ENCODE data around the gene YIF1A. TPM values are rescaled to one million over a fixed set of nuclear protein-coding genes. Genes with fewer than 3 reads are reported as not detected.
A peak's percentile ranks its signal among the peaks of the same experiment; 100 is the strongest.

YIF1A gene
- total RNA-seq (2014; rRNA removed; shearing (Covaris generic)) (193 and 222 TPM in 2 replicates), polyA plus RNA-seq (2016; fragmentation: Nextera tagmentation; extraction: Ambion mirVana) (259 and 284 TPM in 2 replicates)

DNA sequence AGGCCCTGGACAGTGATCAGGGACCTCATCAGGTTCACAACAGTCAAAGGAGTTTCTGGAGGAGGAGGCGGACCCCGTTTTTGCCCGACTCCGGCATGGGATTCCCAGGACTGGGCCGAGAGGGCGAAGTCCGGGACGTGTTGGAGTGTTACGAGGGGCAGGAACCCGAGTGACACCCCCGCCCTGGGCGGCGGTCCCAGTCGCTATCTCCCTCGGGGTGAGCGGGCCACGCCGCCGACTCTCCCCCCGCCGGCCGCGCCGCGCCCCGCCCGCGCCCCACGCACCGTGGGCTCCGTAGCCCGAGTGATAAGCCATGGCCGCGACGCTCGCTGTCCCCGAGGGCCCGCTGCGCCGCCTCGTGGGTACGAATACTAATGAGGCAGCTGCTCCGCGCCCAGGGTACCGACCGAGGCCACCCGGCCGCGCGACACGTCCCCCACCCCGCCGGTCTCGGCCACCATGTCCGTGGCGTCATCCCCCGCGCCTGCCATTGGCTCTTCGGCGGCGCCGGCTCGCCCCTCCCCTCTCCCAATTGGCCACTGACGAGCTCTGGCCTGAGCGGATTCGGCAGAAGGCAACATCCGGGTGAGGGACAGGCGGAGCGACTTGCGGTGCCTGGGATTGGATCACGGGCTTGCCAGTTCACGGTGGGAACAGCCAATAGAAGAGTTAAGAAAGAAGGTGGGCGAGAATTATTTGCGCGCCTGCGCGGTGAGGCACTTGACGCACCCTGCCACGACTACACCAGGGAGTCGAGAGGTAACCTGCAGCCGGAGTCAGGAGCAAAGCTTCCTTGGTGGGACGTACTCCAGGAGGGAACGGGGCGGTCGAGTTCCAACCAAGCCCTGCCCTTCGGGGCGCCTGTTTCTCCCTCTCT, at the start of gene YIF1A:
YIF1A (minus strand) TSS at position 473 of the 877 bp plus-strand sequence; CDS start at position 315, 158 bp downstream.
- WGBS, 2 experiments (ENCODE audit: low coverage in 1 of 2, low lambda C conversion rate in 2 of 2, missing lambda C conversion rate in 2 of 2): 1 to 2% methylated on average over 62 to 64 of the region's 87 CpGs
- H3K36me3 ChIP-seq (ENCODE audit: low read depth): no peaks in the 10 kb centered on the region
- peak within 1 kb of the TSS; percentile 97 for H3K9ac ChIP-seq
- H4K20me1 ChIP-seq (ENCODE audit: insufficient read depth): no peaks in the 10 kb centered on the region
- TF ChIP-seq EZH2 (IDR thresholded peaks at IDR 0.05; ENCODE audit: insufficient read depth, poor library complexity, severe bottlenecking): no peak
- TF ChIP-seq EZH2phosphoT487 (IDR thresholded peaks at IDR 0.05; ENCODE audit: insufficient read depth, low read depth): no peak
- H3K4me3 ChIP-seq: peak within 1 kb of the TSS; percentile 95
- DNase-seq: peak; percentile 99
- 0 out of 2 replicates have a peak, but pooled peaks cover 10% of the 10 kb centered on the region for H3F3A ChIP-seq (ENCODE audit: insufficient read depth)
- peaks cover 11% of the 10 kb centered on the region for H3K27me3 ChIP-seq (replicated peaks; ENCODE audit: insufficient read depth)
- peak within 1 kb of the TSS; percentile 62 for H2AFZ ChIP-seq
- no peaks in the 10 kb centered on the region for H3K9me3 ChIP-seq (ENCODE audit: low read depth)
- H3K79me2 ChIP-seq (ENCODE audit: insufficient read depth): peaks cover 41% of the 10 kb centered on the region
- no peaks in the 10 kb centered on the region for H3K9me2 ChIP-seq (ENCODE audit: insufficient read depth)
- in situ Hi-C loops (cut with MboI): no loop called here
- peaks cover 14% of the 10 kb centered on the region; the same call in 1 of the 2 replicates for H3K4me1 ChIP-seq (ENCODE audit: insufficient read depth)
- peak within 1 kb of the TSS; percentile 97 for H3K4me2 ChIP-seq (ENCODE audit: unreplicated experiment)
- H3K27ac ChIP-seq: peak within 1 kb of the TSS; percentile 99

- H3K9me3 ChIP-seq (ENCODE audit: low read depth): no peaks in the 10 kb centered on the region
- no peaks in the 10 kb centered on the region for H3K27me3 ChIP-seq (replicated peaks; ENCODE audit: insufficient read depth)
- no peak overlapping the region for H3K4me3 ChIP-seq
- H4K20me1 ChIP-seq (ENCODE audit: insufficient read depth): no peaks in the 10 kb centered on the region
- TF ChIP-seq EZH2phosphoT487 (IDR thresholded peaks at IDR 0.05; ENCODE audit: insufficient read depth, low read depth): no peak
- no peak for TF ChIP-seq EZH2 (IDR thresholded peaks at IDR 0.05; ENCODE audit: insufficient read depth, poor library complexity, severe bottlenecking)
- H3K27ac ChIP-seq: peak overlapping the region; percentile 99
- H3K36me3 ChIP-seq (ENCODE audit: low read depth): no peaks in the 10 kb centered on the region; the same call in 1 of the 2 replicates
- H3F3A ChIP-seq (ENCODE audit: insufficient read depth): peaks cover 12% of the 10 kb centered on the region
- peak overlapping the region; percentile 31 for H3K4me2 ChIP-seq (ENCODE audit: unreplicated experiment)
- WGBS, 2 experiments (ENCODE audit: low coverage in 1 of 2, low lambda C conversion rate in 2 of 2, missing lambda C conversion rate in 2 of 2): 35 to 40% methylated on average over 15 to 18 of the region's 18 CpGs
- H2AFZ ChIP-seq: no peak overlapping the region
- in situ Hi-C loops (cut with MboI): no loop called here
- no peaks in the 10 kb centered on the region for H3K9me2 ChIP-seq (ENCODE audit: insufficient read depth)
- H3K79me2 ChIP-seq (ENCODE audit: insufficient read depth): peaks cover 39% of the 10 kb centered on the region
- peak overlapping the region; percentile 99 for H3K9ac ChIP-seq
- DNase-seq: peak; percentile 55
- peaks cover 10% of the 10 kb centered on the region for H3K4me1 ChIP-seq (ENCODE audit: insufficient read depth)
Measured at GRCh38 chr11:66337103-66337899, 48.4 kb upstream of the YIF1A start.

- no peaks in the 10 kb centered on the region for H3K9me2 ChIP-seq (ENCODE audit: insufficient read depth)
- H3K36me3 ChIP-seq (ENCODE audit: low read depth): no peaks in the 10 kb centered on the region; the same call in 1 of the 2 replicates
- peak within 1 kb of the TSS; percentile 92 for H3K4me2 ChIP-seq (ENCODE audit: unreplicated experiment)
- H2AFZ ChIP-seq: no peak within 1 kb of the TSS
- H3K9ac ChIP-seq: peak within 1 kb of the TSS; percentile 99
- peaks cover 10% of the 10 kb centered on the region for H3K4me1 ChIP-seq (ENCODE audit: insufficient read depth)
- H3K79me2 ChIP-seq (ENCODE audit: insufficient read depth): peaks cover 39% of the 10 kb centered on the region
- TF ChIP-seq EZH2phosphoT487 (IDR thresholded peaks at IDR 0.05; ENCODE audit: insufficient read depth, low read depth) (0 out of 2 replicates have a peak, but pooled peaks have one; percentile 29), EZH2 (IDR thresholded peaks at IDR 0.05; ENCODE audit: insufficient read depth, poor library complexity, severe bottlenecking) (no peak)
- DNase-seq: peak; percentile 98
- H3K27me3 ChIP-seq (replicated peaks; ENCODE audit: insufficient read depth): no peaks in the 10 kb centered on the region
- H3K4me3 ChIP-seq: peak within 1 kb of the TSS; percentile 91
- in situ Hi-C loops (cut with MboI): no loop called here
- H3K9me3 ChIP-seq (ENCODE audit: low read depth): no peaks in the 10 kb centered on the region
- peaks cover 12% of the 10 kb centered on the region for H3F3A ChIP-seq (ENCODE audit: insufficient read depth)
- no peaks in the 10 kb centered on the region for H4K20me1 ChIP-seq (ENCODE audit: insufficient read depth)
- H3K27ac ChIP-seq: peak within 1 kb of the TSS; percentile 99
- WGBS, 2 experiments (ENCODE audit: low coverage in 1 of 2, low lambda C conversion rate in 2 of 2, missing lambda C conversion rate in 2 of 2): 0 to 1% methylated on average over 21 to 22 of the region's 22 CpGs
Measured at GRCh38 chr11:66336234-66337102, 47.5 kb upstream of the YIF1A start, which contains the start of gene RIN1. Gene RIN1 (minus strand): TSS chr11:66336434. CDS start chr11:66336402, 32 bp downstream.
